D341Med (cell line): ENCODE results near the gene PDE4B.
"Not testable (repeated sequence)": the region's sequence is repeated elsewhere in the genome, so short reads cannot be mapped to it uniquely, and the experiment has no call there.

ENCODE experiments used
- DNase-seq: peaks from one replicate; pipeline ENCODE4 v3.0.0; 2012; ENCODE audit warnings: low spot score

PDE4B gene

GRCh38 chr1:66055092-66055491, 262.4 kb downstream of the PDE4B start:
- no peak for DNase-seq

- not testable (repeated sequence) for DNase-seq
Observed at GRCh38 chr1:66057448-66057847, 264.8 kb downstream of the PDE4B start.

GRCh38 chr1:66058558-66058957, 265.9 kb downstream of the PDE4B start:
- no peak for DNase-seq

GRCh38 chr1:66067219-66067618, 274.5 kb downstream of the PDE4B start:
- not testable (repeated sequence) for DNase-seq

GRCh38 chr1:66069976-66070876, 277.5 kb downstream of the PDE4B start:
- no peak for DNase-seq

- no peak for DNase-seq
Observed at GRCh38 chr1:66073388-66073787, 280.7 kb downstream of the PDE4B start.

- DNase-seq = no peak
Observed at GRCh38 chr1:66074147-66074546, 281.5 kb downstream of the PDE4B start.

GRCh38 chr1:66078412-66078811, 285.7 kb downstream of the PDE4B start:
- DNase-seq = no peak

- DNase-seq = no peak
Observed at GRCh38 chr1:66083003-66083402, 290.3 kb downstream of the PDE4B start.

- DNase-seq = no peak
Observed at GRCh38 chr1:66084442-66084841, 291.7 kb downstream of the PDE4B start.

- no peak for DNase-seq
Observed at GRCh38 chr1:66085600-66085999, 292.9 kb downstream of the PDE4B start.

- DNase-seq = no peak
Observed at GRCh38 chr1:66088787-66089186, 296.1 kb downstream of the PDE4B start.

GRCh38 chr1:66090859-66091457, 298.3 kb downstream of the PDE4B start:
- DNase-seq = no peak

- no peak for DNase-seq
Observed at GRCh38 chr1:66095190-66095589, 302.5 kb downstream of the PDE4B start.

GRCh38 chr1:66100959-66101358, 308.3 kb downstream of the PDE4B start:
- DNase-seq = not testable (repeated sequence)

GRCh38 chr1:66104076-66104475, 311.4 kb downstream of the PDE4B start:
- not testable (repeated sequence) for DNase-seq

GRCh38 chr1:66108624-66109023, 315.9 kb downstream of the PDE4B start:
- no peak for DNase-seq

- no peak for DNase-seq
Observed at GRCh38 chr1:66112744-66113400, 320.2 kb downstream of the PDE4B start.

GRCh38 chr1:66119148-66119547, 326.5 kb downstream of the PDE4B start:
- DNase-seq = no peak

GRCh38 chr1:66124670-66125069, 332.0 kb downstream of the PDE4B start:
- DNase-seq = no peak

GRCh38 chr1:66128641-66129040, 335.9 kb downstream of the PDE4B start:
- DNase-seq = not testable (repeated sequence)

GRCh38 chr1:66132324-66132723, 339.6 kb downstream of the PDE4B start:
- DNase-seq = no peak

- no peak for DNase-seq
Observed at GRCh38 chr1:66134004-66134403, 341.3 kb downstream of the PDE4B start.
